NCI-H2107 treated with DMSO at 0.1 percent for 48 hours (cell line): ENCODE data around the gene OGN.
"Not testable (repeated sequence)": the region's sequence is repeated elsewhere in the genome, so short reads cannot be mapped to it uniquely, and the experiment has no call there.

Source experiments
- DNase-seq: peaks from one replicate; lab custom pipeline; 2025; ENCODE audit not compliant: unreplicated experiment; lab: John Stamatoyannopoulos, UW

Gene OGN

GRCh38 chr9:92404042-92404836 lies at the start of gene OGN:
TSS of gene OGN (minus strand) at chr9:92404578. CDS start at chr9:92403407, 1,171 bp downstream.
- DNase-seq = no peak

- no peak for DNase-seq
These were observed 42.2 kb upstream of the OGN start for GRCh38 chr9:92446536-92446935.

- DNase-seq = no peak
These were observed 40.5 kb upstream of the OGN start for GRCh38 chr9:92444841-92445240.

- DNase-seq = no peak
These were observed 36.3 kb upstream of the OGN start for GRCh38 chr9:92440751-92441046.

- no peak for DNase-seq
These were observed 35.8 kb upstream of the OGN start for GRCh38 chr9:92439921-92440750.

GRCh38 chr9:92438900-92439526 lies 34.6 kb upstream of the OGN start:
- DNase-seq = no peak

- no peak for DNase-seq
These were observed 30.9 kb upstream of the OGN start for GRCh38 chr9:92435263-92435662.

- no peak for DNase-seq
These were observed 28.7 kb upstream of the OGN start for GRCh38 chr9:92432972-92433548.

- DNase-seq = peak; percentile 57
These were observed 28.0 kb upstream of the OGN start for GRCh38 chr9:92432350-92432749.

- no peak for DNase-seq
These were observed 25.5 kb upstream of the OGN start for GRCh38 chr9:92429836-92430235.

- DNase-seq = peak; percentile 76
These were observed 22.2 kb upstream of the OGN start for GRCh38 chr9:92426501-92427145.

- no peak for DNase-seq
These were observed 21.1 kb upstream of the OGN start for GRCh38 chr9:92425474-92425873.

- DNase-seq = no peak
These were observed 20.0 kb upstream of the OGN start, which contains the start of gene OMD for GRCh38 chr9:92424340-92424739. TSS of gene OMD (minus strand) at chr9:92424471. CDS start at chr9:92417558, 6,913 bp downstream.

GRCh38 chr9:92423612-92424011 lies 19.2 kb upstream of the OGN start:
- DNase-seq = no peak

GRCh38 chr9:92422611-92423338 lies 18.4 kb upstream of the OGN start:
- no peak for DNase-seq

GRCh38 chr9:92414566-92414965 lies 10.2 kb upstream of the OGN start:
- no peak for DNase-seq

- DNase-seq = not testable (repeated sequence)
These were observed 6.8 kb upstream of the OGN start for GRCh38 chr9:92411157-92411556.

- peak; percentile 16 for DNase-seq
These were observed 4.5 kb upstream of the OGN start for GRCh38 chr9:92408747-92409478.

- DNase-seq = no peak
These were observed 3.4 kb upstream of the OGN start for GRCh38 chr9:92407818-92408217.

GRCh38 chr9:92406477-92406876 lies 2.1 kb upstream of the OGN start:
- DNase-seq = no peak
